ENCODE results near the gene PLA2G4C.
"Not testable (repeated sequence)": the region's sequence is repeated elsewhere in the genome, so short reads cannot be mapped to it uniquely, and the experiment has no call there.

Gene PLA2G4C

DNA sequence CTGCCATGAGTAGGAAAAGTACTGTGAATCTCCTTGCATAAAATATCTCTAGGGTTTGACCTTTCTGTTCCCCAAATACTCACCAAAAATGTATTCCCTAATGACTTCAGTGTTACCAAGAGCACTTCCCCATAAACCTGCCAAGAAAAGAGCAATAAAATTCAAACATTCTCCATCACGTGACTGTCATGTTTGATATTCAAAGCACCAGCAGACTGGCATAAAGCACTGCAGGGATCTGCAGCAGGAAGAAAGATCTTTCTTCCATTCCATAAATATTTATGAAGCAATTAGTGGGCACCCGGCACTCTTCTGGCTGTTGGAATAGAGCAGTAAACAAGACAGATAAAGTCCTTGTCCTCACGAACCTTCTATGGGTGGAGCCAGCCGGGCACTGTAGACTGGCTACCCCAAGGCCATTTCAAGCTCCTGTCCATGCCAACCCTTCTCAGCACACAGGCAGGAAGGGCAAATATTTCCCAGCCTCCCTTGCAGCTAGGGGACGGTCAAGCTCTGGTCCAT lies 20.3 kb downstream of the PLA2G4C start:
- Histone ChIP-seq H3K4me1 (ENCODE audit: insufficient read depth, low read length) (no peaks in the 10 kb centered on the region), H3K27me3 (ENCODE audit: insufficient read depth, low read length, poor library complexity) (no peaks in the 10 kb centered on the region), H3K27ac (ENCODE audit: low read length) (no peak overlapping the region), H2AFZ (ENCODE audit: low read depth, low read length) (no peak overlapping the region), H3K79me2 (ENCODE audit: insufficient read depth, low read length) (no peaks in the 10 kb centered on the region), H4K20me1 (ENCODE audit: insufficient read depth, low read length) (no peaks in the 10 kb centered on the region), H3K4me3 (ENCODE audit: low read depth in 1 of 2, low read length in 2 of 2) (no peak overlapping the region), H3K9ac (ENCODE audit: low read depth, low read length) (no peak overlapping the region), H3K36me3 (ENCODE audit: insufficient read depth, low read length) (no peaks in the 10 kb centered on the region), H3K4me2 (ENCODE audit: insufficient read depth, low read length) (no peak overlapping the region), H3K9me3 (ENCODE audit: insufficient read depth, low read length, severe bottlenecking) (peaks cover 5% of the 10 kb centered on the region)
- TF ChIP-seq, protein P1, sequence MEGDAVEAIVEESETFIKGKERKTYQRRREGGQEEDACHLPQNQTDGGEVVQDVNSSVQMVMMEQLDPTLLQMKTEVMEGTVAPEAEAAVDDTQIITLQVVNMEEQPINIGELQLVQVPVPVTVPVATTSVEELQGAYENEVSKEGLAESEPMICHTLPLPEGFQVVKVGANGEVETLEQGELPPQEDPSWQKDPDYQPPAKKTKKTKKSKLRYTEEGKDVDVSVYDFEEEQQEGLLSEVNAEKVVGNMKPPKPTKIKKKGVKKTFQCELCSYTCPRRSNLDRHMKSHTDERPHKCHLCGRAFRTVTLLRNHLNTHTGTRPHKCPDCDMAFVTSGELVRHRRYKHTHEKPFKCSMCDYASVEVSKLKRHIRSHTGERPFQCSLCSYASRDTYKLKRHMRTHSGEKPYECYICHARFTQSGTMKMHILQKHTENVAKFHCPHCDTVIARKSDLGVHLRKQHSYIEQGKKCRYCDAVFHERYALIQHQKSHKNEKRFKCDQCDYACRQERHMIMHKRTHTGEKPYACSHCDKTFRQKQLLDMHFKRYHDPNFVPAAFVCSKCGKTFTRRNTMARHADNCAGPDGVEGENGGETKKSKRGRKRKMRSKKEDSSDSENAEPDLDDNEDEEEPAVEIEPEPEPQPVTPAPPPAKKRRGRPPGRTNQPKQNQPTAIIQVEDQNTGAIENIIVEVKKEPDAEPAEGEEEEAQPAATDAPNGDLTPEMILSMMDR (IDR thresholded peaks at IDR 0.05; ENCODE audit: borderline replicate concordance, extremely low read depth, low read length, poor library complexity, severe bottlenecking) = no peak
- no peak for TF ChIP-seq EZH2 (IDR thresholded peaks at IDR 0.05; ENCODE audit: borderline replicate concordance, low read depth, low read length, severe bottlenecking)
- DNase-seq (no peak), ATAC-seq (ENCODE audit: insufficient read depth, low read depth) (no peak)

DNA sequence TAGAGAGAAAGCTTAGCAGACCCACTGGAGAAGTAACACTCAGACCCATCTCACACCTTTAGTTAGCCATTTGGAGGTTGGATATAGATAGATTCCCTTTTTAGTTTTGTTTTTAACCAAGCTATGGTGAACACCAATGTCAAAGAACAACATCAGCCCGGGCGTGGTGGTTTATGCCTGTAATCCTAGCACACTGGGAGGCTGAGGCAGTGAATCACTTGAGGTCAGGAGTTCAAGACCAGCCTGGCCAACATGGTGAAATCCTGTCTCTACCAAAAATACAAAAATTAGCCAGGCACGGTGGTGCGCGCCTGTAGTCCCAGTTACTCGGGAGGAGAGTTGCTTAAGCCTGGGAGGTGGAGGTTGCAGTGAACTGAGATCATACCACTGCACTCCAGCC lies 21.6 kb downstream of the PLA2G4C start:
- H2AFZ ChIP-seq (ENCODE audit: low read depth, low read length); H4K20me1 ChIP-seq (ENCODE audit: insufficient read depth, low read length); H3K27me3 ChIP-seq (ENCODE audit: insufficient read depth, low read length, poor library complexity); H3K27ac ChIP-seq (ENCODE audit: low read length); H3K9me3 ChIP-seq (ENCODE audit: insufficient read depth, low read length, severe bottlenecking); H3K36me3 ChIP-seq (ENCODE audit: insufficient read depth, low read length); H3K4me1 ChIP-seq (ENCODE audit: insufficient read depth, low read length); DNase-seq; ATAC-seq (ENCODE audit: insufficient read depth, low read depth); H3K79me2 ChIP-seq (ENCODE audit: insufficient read depth, low read length); H3K4me3 ChIP-seq (ENCODE audit: low read depth in 1 of 2, low read length in 2 of 2); H3K4me2 ChIP-seq (ENCODE audit: insufficient read depth, low read length); H3K9ac ChIP-seq (ENCODE audit: low read depth, low read length): not testable (repeated sequence)

DNA sequence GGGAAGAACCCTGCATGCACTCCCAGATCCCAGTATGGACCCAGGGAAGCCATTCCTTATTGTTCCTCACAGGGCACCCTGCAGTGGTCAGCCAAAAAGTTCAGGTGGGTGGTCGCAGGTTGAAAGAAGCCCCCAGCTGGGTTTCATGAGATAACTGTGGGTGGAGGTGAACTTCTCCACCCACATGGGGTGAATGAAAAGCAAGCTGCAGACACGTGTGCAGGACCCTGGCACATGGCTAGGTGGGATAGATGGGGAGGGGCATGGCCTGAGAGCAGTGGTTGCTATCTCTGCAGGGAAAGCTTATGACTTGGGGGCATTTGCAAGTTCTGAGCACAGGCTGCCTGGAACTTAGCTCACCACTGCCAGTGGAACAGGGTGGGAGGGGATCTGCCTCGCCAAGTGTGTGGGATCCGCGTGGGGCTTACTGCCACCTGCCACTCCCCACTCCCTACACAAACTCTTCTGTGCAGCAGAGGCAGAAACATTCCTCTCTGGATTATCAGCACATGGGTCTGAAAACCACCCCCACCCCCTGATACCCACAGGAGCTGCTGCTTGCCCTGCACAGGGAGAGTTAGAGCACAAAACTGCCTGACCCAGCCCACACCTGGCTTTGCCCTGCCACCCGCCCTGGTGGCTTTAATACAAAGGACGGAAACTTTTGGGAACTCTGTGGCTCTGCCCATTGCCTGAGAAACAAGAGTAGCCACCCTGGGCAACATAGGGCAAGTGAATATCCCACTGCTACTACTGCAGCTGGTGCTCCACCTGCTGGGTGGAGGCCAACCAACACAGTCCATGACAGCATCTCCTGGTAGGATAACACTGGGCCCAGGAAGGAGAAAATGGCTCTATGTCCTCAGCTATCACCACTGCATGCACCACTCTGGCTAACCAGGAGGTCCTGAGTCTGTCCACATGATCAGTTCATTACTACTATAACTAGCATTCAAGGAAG lies 24.4 kb downstream of the PLA2G4C start:
- Histone ChIP-seq H2AFZ (ENCODE audit: low read depth, low read length) (no peak overlapping the region), H3K9me3 (ENCODE audit: insufficient read depth, low read length, severe bottlenecking) (no peaks in the 10 kb centered on the region), H3K27me3 (ENCODE audit: insufficient read depth, low read length, poor library complexity) (no peaks in the 10 kb centered on the region), H3K27ac (ENCODE audit: low read length) (no peak overlapping the region), H3K36me3 (ENCODE audit: insufficient read depth, low read length) (no peaks in the 10 kb centered on the region), H4K20me1 (ENCODE audit: insufficient read depth, low read length) (no peaks in the 10 kb centered on the region), H3K4me1 (ENCODE audit: insufficient read depth, low read length) (no peaks in the 10 kb centered on the region), H3K9ac (ENCODE audit: low read depth, low read length) (no peak overlapping the region), H3K4me2 (ENCODE audit: insufficient read depth, low read length) (no peak overlapping the region), H3K79me2 (ENCODE audit: insufficient read depth, low read length) (no peaks in the 10 kb centered on the region), H3K4me3 (ENCODE audit: low read depth in 1 of 2, low read length in 2 of 2) (no peak overlapping the region)
- ATAC-seq (ENCODE audit: insufficient read depth, low read depth) (no peak), DNase-seq (no peak)
- TF ChIP-seq, protein P1 (IDR thresholded peaks at IDR 0.05; ENCODE audit: borderline replicate concordance, extremely low read depth, low read length, poor library complexity, severe bottlenecking) = peak; percentile 46
- no peak for TF ChIP-seq EZH2 (IDR thresholded peaks at IDR 0.05; ENCODE audit: borderline replicate concordance, low read depth, low read length, severe bottlenecking)

DNA sequence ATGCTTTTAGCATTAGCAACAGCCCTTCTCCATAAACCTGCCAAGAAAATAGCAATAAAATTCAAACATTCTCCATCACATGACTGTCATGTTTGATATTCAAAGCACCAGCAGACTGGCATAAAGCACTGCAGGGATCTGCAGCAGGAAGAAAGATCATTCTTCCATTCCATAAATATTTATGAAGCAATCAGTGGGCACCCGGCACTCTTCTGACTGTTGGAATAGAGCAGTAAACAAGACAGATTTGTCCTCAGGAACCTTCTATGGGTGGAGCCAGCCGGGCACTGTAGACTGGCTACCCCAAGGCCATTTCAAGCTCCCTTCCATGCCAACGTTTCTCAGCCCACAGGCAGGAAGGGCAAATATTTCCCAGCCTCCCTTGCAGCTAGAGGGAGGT lies 25.5 kb downstream of the PLA2G4C start:
- Histone ChIP-seq H3K4me2 (ENCODE audit: insufficient read depth, low read length) (no peak overlapping the region), H3K36me3 (ENCODE audit: insufficient read depth, low read length) (no peaks in the 10 kb centered on the region), H2AFZ (ENCODE audit: low read depth, low read length) (no peak overlapping the region), H3K9ac (ENCODE audit: low read depth, low read length) (no peak overlapping the region), H3K79me2 (ENCODE audit: insufficient read depth, low read length) (no peaks in the 10 kb centered on the region), H4K20me1 (ENCODE audit: insufficient read depth, low read length) (no peaks in the 10 kb centered on the region), H3K4me3 (ENCODE audit: low read depth in 1 of 2, low read length in 2 of 2) (no peak overlapping the region), H3K4me1 (ENCODE audit: insufficient read depth, low read length) (no peaks in the 10 kb centered on the region), H3K27me3 (ENCODE audit: insufficient read depth, low read length, poor library complexity) (no peaks in the 10 kb centered on the region), H3K9me3 (ENCODE audit: insufficient read depth, low read length, severe bottlenecking) (no peaks in the 10 kb centered on the region), H3K27ac (ENCODE audit: low read length) (no peak overlapping the region)
- ATAC-seq (ENCODE audit: insufficient read depth, low read depth) (no peak), DNase-seq (no peak)
- TF ChIP-seq, protein P1 (IDR thresholded peaks at IDR 0.05; ENCODE audit: borderline replicate concordance, extremely low read depth, low read length, poor library complexity, severe bottlenecking) = no peak
- no peak for TF ChIP-seq EZH2 (IDR thresholded peaks at IDR 0.05; ENCODE audit: borderline replicate concordance, low read depth, low read length, severe bottlenecking)
